Smooth muscle cell (in vitro differentiated cells): ENCODE measurements around the gene ZNF132. TPM values are rescaled to one million over a fixed set of nuclear protein-coding genes. Genes with fewer than 3 reads are reported as not detected.
"Not testable (repeated sequence)": the region's sequence is repeated elsewhere in the genome, so short reads cannot be mapped to it uniquely, and the experiment has no call there.

Experiments
- DNase-seq: peaks from one replicate; lab custom pipeline; 2025; ENCODE audit not compliant: unreplicated experiment; lab: John Stamatoyannopoulos, UW
- H2AFZ ChIP-seq: fragments of 200-600 bp; sonication (generic); 2 replicates; pipeline ENCODE4 v1.6.0; 2016; ENCODE audit warnings: antibody characterized with exemption, low read depth, mild to moderate bottlenecking
- H3F3A ChIP-seq: fragments of 200-600 bp; sonication (generic); 2 replicates; pipeline ENCODE4 v1.6.0; 2017; ENCODE audit warnings: antibody characterized with exemption, low read depth
- H3K27ac ChIP-seq: fragments of 200-600 bp; sonication (generic); 2 replicates; pipeline ENCODE4 v1.5.1; 2016; ENCODE audit warnings: low read depth, mild to moderate bottlenecking
- H3K27me3 ChIP-seq: fragments of 200-600 bp; sonication (generic); 2 replicates; pipeline ENCODE4 v1.6.1; 2016; ENCODE audit warnings: low read depth, mild to moderate bottlenecking
- H3K36me3 ChIP-seq: fragments of 200-600 bp; sonication (generic); 2 replicates; pipeline ENCODE4 v1.5.1; 2016; ENCODE audit warnings: low read depth
- H3K4me1 ChIP-seq: fragments of 200-600 bp; sonication (generic); 2 replicates; pipeline ENCODE4 v1.5.1; 2016; ENCODE audit warnings: low read depth
- H3K4me2 ChIP-seq: fragments of 200-600 bp; sonication (generic); 2 replicates; pipeline ENCODE4 v1.6.0; 2016; ENCODE audit warnings: mild to moderate bottlenecking
- H3K4me3 ChIP-seq: fragments of 200-600 bp; sonication (generic); 2 replicates; pipeline ENCODE4 v1.5.1; 2016; ENCODE audit warnings: mild to moderate bottlenecking
- H3K79me2 ChIP-seq: fragments of 200-600 bp; sonication (generic); 2 replicates; pipeline ENCODE4 v1.6.0; 2016; ENCODE audit warnings: low read depth, mild to moderate bottlenecking
- H3K9ac ChIP-seq: fragments of 200-600 bp; sonication (generic); 2 replicates; pipeline ENCODE4 v1.6.0; 2016; ENCODE audit warnings: low read depth
- H3K9me3 ChIP-seq: fragments of 200-600 bp; sonication (generic); replicated peaks from 2 replicates; pipeline ENCODE4 v1.5.1; 2016; ENCODE audit warnings: low read depth
- H4K20me1 ChIP-seq: fragments of 200-600 bp; sonication (generic); 2 replicates; pipeline ENCODE4 v1.6.0; 2016; ENCODE audit warnings: low read depth
- WGBS: methylation state at CpG from one replicate; pipeline ENCODE4 v1.1.7; 2016; ENCODE audit warnings: low lambda C conversion rate; 5-methylcytosine and 5-hydroxymethylcytosine counted together
- polyA plus RNA-seq: library from polyadenylated mRNA; unstranded; fragments of >200 nt; fragmentation: Nextera tagmentation; extraction: Ambion mirVana; gene quantifications from 2 replicates; pipeline ENCODE4 v1.2.1, GENCODE V29; 2016
- total RNA-seq: library from RNA; depleted of rRNA; stranded (reverse); fragments of >200 nt; gene quantifications from 2 replicates; pipeline ENCODE4 v1.2.3, GENCODE V29; 2014
- TF ChIP-seq, protein P1 (sequence below): fragments of 200-600 bp; sonication (generic); IDR thresholded peaks from 2 replicates; pipeline ENCODE4 v1.5.1; 2017; ENCODE audit warnings: borderline replicate concordance, mild to moderate bottlenecking, antibody characterized with exemption; ENCODE audit not compliant: insufficient read depth, poor library complexity, severe bottlenecking

Gene ZNF132
- total RNA-seq (0.63 and 2.3 TPM in 2 replicates), polyA plus RNA-seq (0.40 and 0.69 TPM in 2 replicates)

DNA sequence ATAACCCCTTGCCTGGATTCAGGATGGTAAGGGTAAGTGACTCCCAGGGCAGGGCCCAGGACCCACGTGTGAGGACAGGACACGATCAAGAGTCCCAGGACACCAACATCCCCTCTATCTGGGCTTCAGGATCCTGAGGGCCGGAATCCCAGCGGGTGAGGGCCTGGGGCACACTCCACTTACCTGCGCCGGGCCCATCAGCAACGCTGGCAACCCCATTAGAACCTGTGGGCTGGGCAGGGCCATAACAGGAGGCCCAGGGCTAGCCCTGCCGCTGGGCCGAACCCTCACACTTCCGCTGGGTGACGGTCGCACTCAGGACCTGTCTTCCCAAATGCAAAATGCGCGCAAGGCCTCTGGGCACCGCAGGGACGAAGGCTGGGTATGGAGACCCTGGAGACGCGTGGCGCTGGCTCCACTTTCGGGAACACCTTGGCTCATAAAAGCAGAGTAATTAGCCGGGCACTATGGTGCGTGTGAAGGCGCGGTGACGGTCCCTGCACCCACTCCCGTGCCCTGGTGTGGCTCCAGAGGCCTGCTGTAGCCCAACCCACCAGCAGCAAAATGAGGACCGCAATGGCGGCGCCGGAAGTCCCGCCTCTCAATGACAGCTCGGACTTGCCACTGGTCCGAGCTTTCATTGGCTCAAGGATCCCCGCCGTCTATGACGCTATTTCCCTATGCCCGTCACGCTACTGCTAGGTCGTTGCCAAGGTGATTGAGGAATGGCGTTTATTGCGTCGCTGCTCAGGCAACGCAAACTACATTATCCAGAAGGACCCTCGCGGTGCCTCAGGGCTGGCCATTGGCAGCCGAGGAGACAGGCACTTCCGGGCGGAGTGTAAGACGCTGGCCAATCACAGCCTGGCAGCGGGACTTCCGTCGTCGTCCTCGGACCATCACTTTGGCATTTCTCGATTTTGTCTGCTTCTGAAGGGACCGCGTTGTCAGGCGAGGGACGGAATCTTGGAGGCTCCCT, at the start of gene ZNF132:
Gene ZNF132, minus strand, starts transcription at position 578 of the 979 bp plus-strand sequence. Its CDS starts 332 bp downstream, at position 246.
- Histone ChIP-seq H3F3A (no peaks in the 10 kb centered on the region), H3K27me3 (no peaks in the 10 kb centered on the region), H4K20me1 (no peaks in the 10 kb centered on the region), H3K27ac (peak within 1 kb of the TSS; percentile 47), H3K36me3 (peaks cover 5% of the 10 kb centered on the region), H3K4me2 (peak within 1 kb of the TSS; percentile 81), H2AFZ (no peak within 1 kb of the TSS), H3K79me2 (no peaks in the 10 kb centered on the region), H3K4me3 (peak within 1 kb of the TSS; percentile 47), H3K9ac (peak within 1 kb of the TSS; percentile 49), H3K9me3 (peaks cover 2% of the 10 kb centered on the region), H3K4me1 (no peaks in the 10 kb centered on the region)
- TF ChIP-seq, protein P1, sequence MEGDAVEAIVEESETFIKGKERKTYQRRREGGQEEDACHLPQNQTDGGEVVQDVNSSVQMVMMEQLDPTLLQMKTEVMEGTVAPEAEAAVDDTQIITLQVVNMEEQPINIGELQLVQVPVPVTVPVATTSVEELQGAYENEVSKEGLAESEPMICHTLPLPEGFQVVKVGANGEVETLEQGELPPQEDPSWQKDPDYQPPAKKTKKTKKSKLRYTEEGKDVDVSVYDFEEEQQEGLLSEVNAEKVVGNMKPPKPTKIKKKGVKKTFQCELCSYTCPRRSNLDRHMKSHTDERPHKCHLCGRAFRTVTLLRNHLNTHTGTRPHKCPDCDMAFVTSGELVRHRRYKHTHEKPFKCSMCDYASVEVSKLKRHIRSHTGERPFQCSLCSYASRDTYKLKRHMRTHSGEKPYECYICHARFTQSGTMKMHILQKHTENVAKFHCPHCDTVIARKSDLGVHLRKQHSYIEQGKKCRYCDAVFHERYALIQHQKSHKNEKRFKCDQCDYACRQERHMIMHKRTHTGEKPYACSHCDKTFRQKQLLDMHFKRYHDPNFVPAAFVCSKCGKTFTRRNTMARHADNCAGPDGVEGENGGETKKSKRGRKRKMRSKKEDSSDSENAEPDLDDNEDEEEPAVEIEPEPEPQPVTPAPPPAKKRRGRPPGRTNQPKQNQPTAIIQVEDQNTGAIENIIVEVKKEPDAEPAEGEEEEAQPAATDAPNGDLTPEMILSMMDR: no peak
- 36% methylated on average over 50 of the region's 59 CpGs for WGBS
- DNase-seq: peak; percentile 14

DNA sequence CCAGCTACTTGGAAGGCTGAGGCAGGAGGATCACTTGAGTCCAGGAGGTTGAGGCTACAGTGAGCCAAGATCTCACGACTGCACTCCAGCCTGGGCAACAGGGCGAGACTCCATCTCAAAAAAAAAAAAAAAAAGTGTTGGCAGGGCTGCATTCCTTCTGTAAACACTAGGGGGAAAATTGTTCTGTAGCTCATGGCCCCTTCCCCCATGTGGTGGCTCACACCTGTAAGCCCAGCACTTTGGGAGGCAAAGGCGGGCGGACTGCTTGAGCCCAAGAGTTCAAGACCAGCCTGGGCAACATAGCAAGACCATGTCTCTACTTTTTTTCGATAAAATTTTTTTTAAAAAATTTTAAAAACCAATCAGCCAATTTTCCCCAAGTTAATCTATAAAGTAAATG, 44.4 kb upstream of the ZNF132 start:
- H3K9ac ChIP-seq, H2AFZ ChIP-seq, H4K20me1 ChIP-seq, H3K4me3 ChIP-seq, H3K27me3 ChIP-seq, H3K4me2 ChIP-seq, H3F3A ChIP-seq, DNase-seq, H3K4me1 ChIP-seq, H3K27ac ChIP-seq, H3K9me3 ChIP-seq, H3K36me3 ChIP-seq, H3K79me2 ChIP-seq: not testable (repeated sequence)
- 98% methylated on average over 5 of the region's 5 CpGs for WGBS

DNA sequence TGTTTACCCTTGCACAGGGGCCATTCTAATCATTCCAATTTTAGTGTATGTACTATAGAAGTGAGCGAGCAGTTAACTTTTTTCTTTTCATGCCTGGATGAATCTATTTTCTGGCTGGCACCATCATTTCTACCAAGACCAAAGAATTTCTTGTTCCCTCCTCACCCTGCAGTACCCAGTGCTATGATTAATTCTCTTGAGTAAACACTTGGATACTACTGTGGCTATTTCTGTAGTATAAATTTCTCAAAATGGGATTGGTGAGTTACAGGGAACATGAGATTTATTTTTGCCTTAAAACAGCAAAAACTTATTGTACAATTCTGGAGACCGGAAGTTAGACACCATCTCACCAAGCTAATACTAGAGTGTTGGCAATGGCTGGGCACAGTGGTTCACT, 43.8 kb upstream of the ZNF132 start:
- H3K4me2 ChIP-seq: no peak overlapping the region
- H4K20me1 ChIP-seq: no peaks in the 10 kb centered on the region
- H3K27me3 ChIP-seq: no peaks in the 10 kb centered on the region
- H3K27ac ChIP-seq: no peak overlapping the region
- H3K79me2 ChIP-seq: no peaks in the 10 kb centered on the region
- no peak for DNase-seq
- TF ChIP-seq, protein P1: no peak
- H3K4me1 ChIP-seq: no peaks in the 10 kb centered on the region
- no peak overlapping the region for H3K9ac ChIP-seq
- no peaks in the 10 kb centered on the region for H3K9me3 ChIP-seq
- H3K4me3 ChIP-seq: no peak overlapping the region
- H2AFZ ChIP-seq: no peak overlapping the region
- no peaks in the 10 kb centered on the region for H3K36me3 ChIP-seq
- WGBS: 100% methylated on average over 2 of the region's 2 CpGs
- H3F3A ChIP-seq: no peaks in the 10 kb centered on the region

DNA sequence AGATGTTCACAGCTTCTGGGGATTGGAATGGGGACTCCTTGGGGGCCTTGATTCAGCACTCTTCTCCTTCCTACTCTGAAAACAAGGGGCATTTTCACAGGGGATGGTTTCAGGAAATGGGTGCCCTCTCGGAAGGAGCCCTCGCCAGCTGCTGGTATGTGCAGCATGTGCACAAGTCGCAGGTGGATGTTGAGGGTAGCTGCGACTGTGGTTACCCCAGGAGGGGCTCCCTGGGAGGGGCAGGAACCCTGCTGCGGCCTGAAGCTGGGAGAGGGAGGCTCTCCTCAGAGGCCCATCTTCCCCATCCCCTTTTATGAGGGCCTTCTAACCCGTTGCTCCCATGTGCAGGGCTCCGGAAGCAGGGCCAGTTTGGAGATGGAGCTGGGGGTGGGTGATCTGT, 42.4 kb upstream of the ZNF132 start:
- Histone ChIP-seq H3K4me3 (no peak overlapping the region), H4K20me1 (no peaks in the 10 kb centered on the region), H3K27ac (no peak overlapping the region), H3K4me1 (no peaks in the 10 kb centered on the region), H2AFZ (no peak overlapping the region), H3K9me3 (no peaks in the 10 kb centered on the region), H3K27me3 (no peaks in the 10 kb centered on the region), H3K79me2 (no peaks in the 10 kb centered on the region), H3K9ac (no peak overlapping the region), H3F3A (no peaks in the 10 kb centered on the region), H3K36me3 (no peaks in the 10 kb centered on the region), H3K4me2 (no peak overlapping the region)
- 94% methylated on average over 7 of the region's 7 CpGs for WGBS
- TF ChIP-seq, protein P1: no peak
- no peak for DNase-seq
